WTC11 (cell line): ENCODE results near the gene SLC10A7.

ENCODE experiments used
- ATF3 ChIP-seq: sonication (generic); formaldehyde crosslinking; conservative IDR thresholded peaks from 2 replicates; pipeline ENCODE4 v1.8.1; 2022; ENCODE audit warnings: mild to moderate bottlenecking, missing genetic modification reagents
- CTCF ChIP-seq: fragments of 200-600 bp; IDR thresholded peaks from 2 replicates; pipeline ENCODE4 v1.8.0; 2022; ENCODE audit warnings: antibody characterized with exemption
- E2F1 ChIP-seq: sonication (generic); formaldehyde crosslinking; IDR thresholded peaks from 2 replicates; pipeline ENCODE4 v1.8.0; 2022; ENCODE audit warnings: mild to moderate bottlenecking, missing genetic modification reagents
- FOXJ3 ChIP-seq: sonication (generic); formaldehyde crosslinking; IDR thresholded peaks from 2 replicates; pipeline ENCODE4 v1.9.0; 2021; ENCODE audit warnings: missing genetic modification reagents, mild to moderate bottlenecking, borderline replicate concordance
- GTF2I ChIP-seq: fragments of 250-450 bp; sonication (Bioruptor Pico); conservative IDR thresholded peaks from 2 replicates; pipeline ENCODE4 v1.4.0; 2021; ENCODE audit warnings: mild to moderate bottlenecking
- IRF1 ChIP-seq: sonication (generic); formaldehyde crosslinking; IDR thresholded peaks from 2 replicates; pipeline ENCODE4 v1.8.0; 2023; ENCODE audit warnings: missing genetic modification reagents
- IRF2 ChIP-seq: sonication (generic); formaldehyde crosslinking; IDR thresholded peaks from 2 replicates; pipeline ENCODE4 v1.8.0; 2022; ENCODE audit warnings: low read depth, missing genetic modification reagents, borderline replicate concordance
- NR2C2 ChIP-seq: sonication (generic); formaldehyde crosslinking; IDR thresholded peaks from 2 replicates; pipeline ENCODE4 v1.8.0; 2022; ENCODE audit warnings: mild to moderate bottlenecking, missing genetic modification reagents
- SOX15 ChIP-seq: fragments of 250-450 bp; sonication (Bioruptor Pico); IDR thresholded peaks from 2 replicates; pipeline ENCODE4 v1.9.0; 2021; ENCODE audit warnings: mild to moderate bottlenecking
- SP1 ChIP-seq: sonication (generic); formaldehyde crosslinking; conservative IDR thresholded peaks from 2 replicates; pipeline ENCODE4 v1.8.1; 2022; ENCODE audit warnings: missing genetic modification reagents
- ZNF512 ChIP-seq: sonication (generic); formaldehyde crosslinking; IDR thresholded peaks from 2 replicates; pipeline ENCODE4 v1.8.1; 2022; ENCODE audit warnings: missing genetic modification reagents, borderline replicate concordance

GRCh38 chr4:146428298-146428697 lies 93.4 kb downstream of the SLC10A7 start:
- no peak for TF ChIP-seq IRF2
- no peak for TF ChIP-seq ATF3 (CRISPR knock-in tag)
- no peak for TF ChIP-seq SP1 (CRISPR knock-in tag)
- no peak for TF ChIP-seq ZNF512
- no peak for TF ChIP-seq E2F1 (CRISPR knock-in tag)
- TF ChIP-seq CTCF = no peak
- TF ChIP-seq IRF1 (CRISPR knock-in tag) = no peak
- TF ChIP-seq GTF2I (CRISPR knock-in tag) = no peak
- TF ChIP-seq SOX15 (CRISPR knock-in tag) = no peak
- TF ChIP-seq FOXJ3 (CRISPR knock-in tag) = no peak
- no peak for TF ChIP-seq NR2C2
